Left kidney (tissue), 8 donors: ENCODE data around the gene TOP3B. TPM values are rescaled to one million over a fixed set of nuclear protein-coding genes. Genes with fewer than 3 reads are reported as not detected.

Experiments
- DNase-seq: peaks from one replicate; pipeline ENCODE4 v3.0.0-alpha.2; 2013
- long read RNA-seq, 8 donors: transcript quantifications; one replicate each; lab custom pipeline, GENCODE V29; 2026
- polyA plus RNA-seq: library from polyadenylated mRNA; unstranded; fragments of 120-200 nt; gene quantifications from one replicate; pipeline ENCODE4 v1.2.1, GENCODE V29; 2013; ENCODE audit not compliant: insufficient read length

Gene TOP3B
- 40.5 TPM for polyA plus RNA-seq
- long read RNA-seq, donor 1, partial matches to known transcripts: 9 of 10 reads
- long read RNA-seq, donor 1, other reads (novel, unspliced or antisense): 0 of 10 reads
- long read RNA-seq, donor 2, partial matches to known transcripts: 14 of 14 reads
- long read RNA-seq, donor 2, other reads (novel, unspliced or antisense): 0 of 14 reads
- long read RNA-seq, donor 3, partial matches to known transcripts: 11 of 11 reads
- long read RNA-seq, donor 3, other reads (novel, unspliced or antisense): 0 of 11 reads
- long read RNA-seq, donor 4: 0 reads
- long read RNA-seq, donor 5, full-length matches to known transcripts: 3 of 11 reads
- long read RNA-seq, donor 5, partial matches to known transcripts: 8 of 11 reads
- long read RNA-seq, donor 5, other reads (novel, unspliced or antisense): 0 of 11 reads
- long read RNA-seq, donor 6, partial matches to known transcripts: 9 of 12 reads
- long read RNA-seq, donor 6, other reads (novel, unspliced or antisense): 0 of 12 reads
- long read RNA-seq, donor 7, partial matches to known transcripts: 11 of 11 reads
- long read RNA-seq, donor 7, other reads (novel, unspliced or antisense): 0 of 11 reads
- long read RNA-seq, donor 8, partial matches to known transcripts: 0 of 2 reads
- long read RNA-seq, donor 8, other reads (novel, unspliced or antisense): 0 of 2 reads

DNA sequence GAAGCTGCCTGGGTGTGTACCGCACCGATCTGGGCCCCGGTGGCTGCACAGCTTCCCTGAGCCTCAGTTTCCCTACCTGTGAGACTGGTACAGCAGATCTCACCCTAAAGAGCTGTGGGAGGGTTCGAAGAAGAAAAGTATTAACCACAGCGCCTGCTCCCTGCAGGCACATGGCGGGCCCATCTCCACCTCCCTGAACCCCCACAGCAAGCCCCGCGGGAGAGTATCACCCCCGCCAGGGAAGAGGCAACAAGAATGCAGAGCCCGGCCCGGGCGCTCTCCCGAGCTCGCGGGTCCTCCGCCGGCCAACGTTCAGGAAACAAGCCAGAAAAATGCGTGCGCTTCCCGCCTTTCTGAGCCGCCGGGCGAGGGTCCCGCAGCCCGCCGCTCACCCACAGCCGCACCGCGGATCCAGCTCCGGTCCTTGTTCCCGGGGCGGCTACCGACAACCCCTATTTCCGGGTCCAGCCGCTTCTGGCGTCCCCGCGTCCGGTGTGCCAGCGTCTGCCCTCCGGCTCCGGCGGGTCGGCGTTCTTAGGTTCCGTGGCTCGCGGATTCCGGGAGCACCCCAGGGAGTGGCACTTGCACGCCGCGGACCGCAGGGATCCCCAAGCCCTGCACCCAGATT is at the start of gene TOP3B:
TOP3B (minus strand) TSS at position 450 of the 628 bp plus-strand sequence. CDS start 7,078 bp downstream, outside the sequence.
- peak; percentile 71 for DNase-seq

- DNase-seq: no peak
These were observed 48.8 kb upstream of the TOP3B start for GRCh38 chr22:22031183-22031945.

- DNase-seq: no peak
These were observed 48.1 kb upstream of the TOP3B start for GRCh38 chr22:22030493-22031182.

- no peak for DNase-seq
These were observed 45.4 kb upstream of the TOP3B start for GRCh38 chr22:22027955-22028354.

GRCh38 chr22:22026157-22026831 is 43.7 kb upstream of the TOP3B start:
- no peak for DNase-seq

GRCh38 chr22:22025320-22026156 is 43.0 kb upstream of the TOP3B start:
- DNase-seq: no peak

DNA sequence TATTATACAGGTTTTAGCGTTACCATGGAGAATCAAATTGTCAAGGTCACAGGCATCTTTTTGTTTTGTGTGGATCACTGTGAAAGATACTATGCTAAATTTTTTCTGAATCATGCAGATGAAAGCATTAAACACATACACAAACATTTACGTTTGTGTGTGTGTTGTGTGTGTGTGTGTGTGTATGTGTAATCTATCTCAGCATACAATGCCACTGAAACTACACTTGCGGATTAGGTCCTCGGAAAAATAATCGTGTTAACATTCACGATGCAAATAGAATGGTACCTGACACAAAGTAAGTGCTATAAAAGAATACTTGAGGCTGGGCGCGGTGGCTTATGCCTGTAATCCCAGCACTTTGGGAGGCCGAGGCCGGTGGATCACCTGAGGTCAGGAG is 41.9 kb upstream of the TOP3B start:
- DNase-seq: no peak

GRCh38 chr22:22023581-22024137 is 41.1 kb upstream of the TOP3B start:
- no peak for DNase-seq

DNA sequence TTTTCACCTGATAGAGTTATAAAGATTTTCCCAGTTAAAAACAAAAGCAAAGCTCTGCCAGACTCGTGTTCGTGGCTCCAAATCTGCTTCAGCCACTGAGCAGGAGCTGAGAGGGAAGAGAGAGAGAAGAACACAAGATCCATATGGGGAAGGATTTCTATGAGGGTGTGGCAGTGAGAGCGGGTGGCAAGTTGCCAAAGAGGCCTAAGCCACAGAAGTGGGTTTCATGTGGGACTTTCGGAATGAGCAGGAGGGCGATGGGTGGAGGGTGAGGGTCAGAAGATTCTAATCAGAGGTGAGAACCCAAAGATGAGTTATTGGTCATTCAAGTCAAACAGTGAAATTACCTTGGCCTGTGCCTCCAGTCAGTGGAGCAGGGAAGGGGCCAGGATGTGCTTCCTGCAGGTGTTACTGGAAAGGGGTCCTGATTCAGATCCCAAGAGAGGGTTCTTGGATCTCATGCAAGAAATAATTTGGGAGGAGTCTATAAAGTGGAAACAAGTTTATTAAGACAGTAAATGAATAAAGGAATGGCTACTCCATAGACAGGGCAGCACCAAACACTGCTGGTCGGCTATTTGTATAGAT is 40.5 kb upstream of the TOP3B start:
- DNase-seq: no peak

- no peak for DNase-seq
These were observed 39.8 kb upstream of the TOP3B start for GRCh38 chr22:22022255-22022840.

GRCh38 chr22:22021162-22021750 is 38.7 kb upstream of the TOP3B start:
- no peak for DNase-seq

DNA sequence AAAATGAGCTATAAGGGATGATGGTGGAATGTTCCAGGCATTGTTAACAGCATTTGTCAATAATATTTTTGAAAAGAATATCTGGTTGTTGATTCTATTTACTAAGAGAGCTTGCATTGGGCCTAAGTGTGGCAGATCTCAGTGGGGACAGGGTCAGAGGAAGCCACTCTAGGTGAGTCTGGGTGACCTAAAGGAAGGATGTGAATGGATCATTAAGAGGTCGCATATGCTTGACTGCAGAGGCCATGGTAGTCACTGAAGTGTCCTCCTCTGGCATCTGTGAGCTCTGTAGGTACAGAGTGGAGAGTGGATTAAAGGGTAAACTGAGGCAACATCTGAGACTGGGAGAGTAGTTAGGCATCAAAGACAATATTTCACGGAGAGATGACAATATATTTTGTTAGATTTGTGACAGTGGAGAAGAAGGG is 37.9 kb upstream of the TOP3B start:
- no peak for DNase-seq

GRCh38 chr22:22019659-22020424 is 37.3 kb upstream of the TOP3B start:
- no peak for DNase-seq

DNA sequence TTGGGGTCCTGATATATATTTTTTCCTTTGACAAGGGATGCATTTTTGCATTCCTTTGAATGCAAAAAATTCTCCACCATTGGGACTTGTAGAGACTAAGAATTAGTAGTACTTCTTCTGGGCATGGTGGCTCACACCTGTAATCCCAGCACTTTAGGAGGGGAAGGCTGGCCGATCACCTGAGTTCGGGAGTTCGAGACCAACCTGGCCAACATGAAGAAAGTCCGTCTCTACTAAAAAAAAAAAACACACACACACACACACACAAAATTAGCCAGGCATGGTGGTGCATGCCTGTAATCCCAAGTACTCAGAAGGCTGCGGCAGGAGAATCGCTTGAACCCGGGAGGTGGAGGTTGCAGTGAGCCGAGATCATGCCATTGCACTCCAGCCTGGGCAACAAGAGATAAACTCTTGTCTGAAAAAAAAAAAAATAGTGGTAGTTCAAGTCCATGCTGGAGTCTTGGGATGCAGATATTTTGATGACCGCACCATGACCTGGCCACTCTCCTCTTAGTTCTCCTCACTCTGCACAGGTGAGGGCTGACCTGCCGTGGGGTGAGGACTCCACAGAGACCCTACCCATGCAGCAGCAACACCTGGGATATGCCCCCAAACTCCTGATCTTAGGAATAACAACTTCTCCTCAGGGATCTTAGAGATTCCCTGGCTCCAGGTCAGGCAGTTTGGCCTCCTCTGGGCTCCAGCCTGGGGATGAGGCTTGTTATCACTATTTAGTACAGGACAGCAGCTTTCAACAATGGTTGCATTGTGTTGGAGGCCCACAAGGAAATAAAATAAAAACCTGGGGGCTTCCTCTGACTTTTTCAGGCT is 36.5 kb upstream of the TOP3B start:
- no peak for DNase-seq

GRCh38 chr22:22015631-22016030 is 33.0 kb upstream of the TOP3B start:
- DNase-seq: no peak

DNA sequence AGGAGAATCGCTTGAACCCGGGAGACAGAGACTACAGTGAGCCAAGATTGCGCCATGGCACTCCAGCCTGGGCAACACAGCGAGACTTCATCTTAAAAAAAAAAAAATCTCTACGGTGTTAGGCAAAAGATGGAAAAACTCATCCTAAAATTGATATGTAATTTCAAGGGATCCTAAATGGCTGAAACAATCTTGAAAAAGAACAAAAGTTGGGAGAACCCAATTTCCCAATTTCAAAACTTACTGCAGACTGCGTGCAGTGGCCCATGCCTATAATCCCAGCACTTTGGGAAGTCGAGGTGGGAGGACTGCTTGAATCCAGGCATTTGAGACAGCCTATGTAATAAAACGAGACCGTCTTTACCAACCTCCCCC is 31.7 kb upstream of the TOP3B start:
- DNase-seq: no peak
